GM12865 (cell line): ENCODE measurements around the gene MMEL1.
"Not testable (repeated sequence)": the region's sequence is repeated elsewhere in the genome, so short reads cannot be mapped to it uniquely, and the experiment has no call there.

Experiments used
- DNase-seq: peaks from one replicate; pipeline ENCODE4 v3.0.0; 2010; ENCODE audit warnings: low read depth
- H3K4me3 ChIP-seq: 2 replicates; pipeline ENCODE4 v1.5.1; 2011; ENCODE audit warnings: mild to moderate bottlenecking, low read depth, low read length, control low read depth
- CTCF ChIP-seq: IDR thresholded peaks from 2 replicates; pipeline ENCODE4 v1.5.1; 2011; ENCODE audit warnings: low read length, control low read depth, low read depth, inconsistent platforms; ENCODE audit not compliant: insufficient read depth; ENCODE audit errors: missing control alignments

MMEL1 gene

DNA sequence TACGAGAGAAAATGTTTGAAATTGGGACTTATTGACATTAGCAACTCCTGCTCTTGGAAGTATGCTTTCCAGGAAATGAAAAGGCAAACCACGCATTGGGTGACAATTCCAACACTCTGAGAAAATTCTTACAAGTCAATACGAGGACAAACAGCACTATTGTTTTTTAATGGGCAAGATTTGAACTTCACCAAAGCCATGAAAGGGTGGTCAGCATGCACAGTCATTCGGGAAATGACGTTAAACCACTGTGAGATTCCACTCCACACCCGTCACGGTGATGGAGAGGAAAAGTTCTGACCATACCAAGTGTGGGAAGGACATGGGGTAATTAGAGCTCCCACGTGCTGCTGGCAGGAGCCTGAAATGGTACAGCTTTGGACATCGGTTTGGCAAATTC, 58.5 kb downstream of the MMEL1 start:
- DNase-seq, result no peak
- no peak overlapping the region for H3K4me3 ChIP-seq
- TF ChIP-seq CTCF, result no peak

GRCh38 chr1:2573250-2573920, 59.4 kb downstream of the MMEL1 start:
- DNase-seq, result no peak
- TF ChIP-seq CTCF, result no peak
- no peak overlapping the region for H3K4me3 ChIP-seq

GRCh38 chr1:2571348-2571747, 61.5 kb downstream of the MMEL1 start:
- H3K4me3 ChIP-seq, result no peak overlapping the region
- TF ChIP-seq CTCF, result no peak
- no peak for DNase-seq

DNA sequence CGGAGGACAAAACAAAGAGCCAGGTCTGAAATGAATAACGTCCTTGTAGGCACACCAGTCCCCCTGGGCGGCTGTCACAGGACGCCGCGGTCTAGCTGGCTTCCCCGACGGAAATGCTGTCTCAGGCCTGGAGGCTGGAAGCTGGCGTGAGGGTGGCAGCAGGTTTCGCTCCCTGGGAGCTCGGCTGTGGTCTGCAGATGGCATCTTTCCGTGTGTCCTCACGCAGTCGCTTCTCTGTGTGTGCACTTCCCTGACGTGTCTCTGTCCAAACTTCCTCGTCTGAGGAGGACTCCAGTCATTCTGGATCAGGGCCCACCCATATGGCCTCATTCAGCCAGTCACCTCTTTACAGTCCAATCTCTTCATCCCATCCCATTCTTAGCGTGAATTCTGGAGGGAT, 62.5 kb downstream of the MMEL1 start:
- H3K4me3 ChIP-seq, result no peak overlapping the region
- no peak for DNase-seq
- TF ChIP-seq CTCF, result no peak

- not testable (repeated sequence) for DNase-seq, H3K4me3 ChIP-seq
Observed at GRCh38 chr1:2569703-2570102, 63.1 kb downstream of the MMEL1 start.

DNA sequence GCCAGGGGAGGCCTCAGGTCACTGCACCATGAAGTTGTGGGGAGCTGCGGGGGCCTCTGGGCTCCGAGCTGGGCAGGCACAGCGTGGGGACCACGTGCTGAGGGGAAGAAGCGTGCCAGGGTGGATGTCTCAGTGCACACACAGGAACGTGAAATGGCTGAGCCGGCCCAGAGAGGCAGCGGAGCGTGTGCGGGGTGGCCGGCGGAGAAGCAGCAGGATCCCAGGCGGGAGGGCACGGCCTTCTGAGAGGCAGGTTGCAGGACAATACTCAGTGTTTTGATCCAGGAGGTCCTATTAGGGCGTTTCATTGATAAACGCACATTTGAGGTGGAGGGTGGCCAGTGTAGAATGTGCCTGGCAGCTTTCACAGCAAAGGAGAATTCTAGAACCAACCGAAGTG, 63.8 kb downstream of the MMEL1 start:
- no peak for TF ChIP-seq CTCF

DNA sequence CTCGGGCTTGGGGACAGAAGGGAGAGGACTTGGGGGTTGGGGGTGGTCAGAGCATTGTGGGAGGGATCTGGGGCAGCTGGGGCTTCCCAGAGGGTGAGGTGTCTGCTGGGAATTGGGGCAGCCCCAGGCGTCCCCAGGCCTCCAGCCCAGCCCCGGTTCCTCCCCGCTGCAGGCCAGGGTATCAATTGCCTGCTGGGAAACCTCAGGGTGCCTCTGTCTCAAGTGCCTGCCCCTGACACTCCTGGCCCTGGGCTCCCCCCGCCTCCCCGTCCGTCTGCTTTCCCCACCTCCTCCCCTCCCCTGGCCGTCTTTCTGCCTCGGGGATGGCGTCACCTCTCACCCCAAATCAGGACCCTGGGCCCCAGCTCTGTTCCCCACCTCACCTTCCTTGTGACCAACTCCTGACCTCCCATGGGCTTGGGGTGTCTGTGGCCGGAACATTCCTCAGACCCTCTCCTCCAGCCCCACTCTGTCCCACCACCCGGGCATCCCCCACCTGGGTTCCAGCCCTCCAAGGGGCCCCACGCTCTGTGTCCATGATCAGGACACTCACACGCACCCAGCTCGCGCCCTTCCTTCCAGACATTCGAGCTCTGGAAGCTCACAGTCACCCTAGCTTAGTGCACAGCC, 64.5 kb downstream of the MMEL1 start:
- DNase-seq, result not testable (repeated sequence)

More for the DNA sequence above, 63.8 kb downstream of the MMEL1 start:
- H3K4me3 ChIP-seq, result no peak overlapping the region
- no peak for DNase-seq

DNA sequence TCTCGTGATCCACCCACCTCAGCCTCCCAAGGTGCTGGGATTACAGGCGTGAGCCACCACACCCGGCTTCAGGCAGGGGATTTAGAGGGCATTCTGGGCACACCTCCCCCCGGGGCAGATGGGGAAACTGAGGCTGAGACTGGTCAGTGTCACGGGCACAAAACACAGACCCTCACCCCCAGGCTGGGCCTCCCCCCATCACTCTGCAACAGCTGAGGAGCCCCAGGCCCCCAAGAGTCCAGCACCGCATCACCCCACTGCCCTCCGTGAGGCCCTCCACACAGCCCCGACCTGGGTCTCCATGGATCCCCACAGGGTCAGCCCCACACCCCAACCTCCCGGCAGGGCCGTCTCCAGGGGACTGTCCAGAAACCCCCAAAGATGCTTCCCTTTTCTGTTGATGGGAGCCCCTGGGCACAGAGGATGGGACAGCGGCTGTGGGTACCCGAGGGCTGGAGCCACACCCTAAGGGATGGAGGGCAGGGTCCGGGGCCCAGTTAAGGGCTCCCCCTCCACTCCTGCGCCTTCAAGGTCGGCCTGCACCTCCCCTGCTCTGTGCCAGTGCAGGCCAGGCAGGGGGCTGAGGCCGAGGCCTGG, 65.6 kb downstream of the MMEL1 start:
- no peak for DNase-seq
- no peak overlapping the region for H3K4me3 ChIP-seq
- no peak for TF ChIP-seq CTCF

More for the DNA sequence above, 64.5 kb downstream of the MMEL1 start:
- H3K4me3 ChIP-seq, result not testable (repeated sequence)
